ENCODE measurements around the gene NEIL3.

GRCh38 chr4:177332119-177332518, 22.4 kb downstream of the NEIL3 start:
- no peak for TF ChIP-seq CTCF (IDR thresholded peaks at IDR 0.05)
- no peak for TF ChIP-seq POLR2A (IDR thresholded peaks at IDR 0.05; ENCODE audit: low read depth)
- no peak for TF ChIP-seq POLR2AphosphoS5 (IDR thresholded peaks at IDR 0.05)
- no peak for TF ChIP-seq EP300 (IDR thresholded peaks at IDR 0.05)

All from esophagus muscularis mucosa (tissue), 4 donors.